Karpas-422 (cell line): Measurements from ENCODE around the gene LRIG2. TPM values are rescaled to one million over a fixed set of nuclear protein-coding genes. Genes with fewer than 3 reads are reported as not detected.
A peak's percentile ranks its signal among the peaks of the same experiment; 100 is the strongest.
"Not testable (repeated sequence)": the region's sequence is repeated elsewhere in the genome, so short reads cannot be mapped to it uniquely, and the experiment has no call there.

Experiments used
- DNase-seq: peaks from one replicate; pipeline ENCODE4 v3.0.0-alpha.2; 2015
- H2AFZ ChIP-seq: fragments of 200-600 bp; sonication (generic); 2 replicates; pipeline ENCODE4 v1.6.1; 2014; ENCODE audit warnings: antibody characterized with exemption, low read length, mixed read lengths
- H3K27ac ChIP-seq: fragments of 200-600 bp; sonication (generic); 2 replicates; pipeline ENCODE4 v1.5.1; 2014; ENCODE audit warnings: mild to moderate bottlenecking, low read length, moderate library complexity
- H3K27me3 ChIP-seq: fragments of 200-600 bp; sonication (generic); 2 replicates; pipeline ENCODE4 v1.6.1; 2014; ENCODE audit warnings: low read length, mixed read lengths
- H3K36me3 ChIP-seq: fragments of 200-600 bp; sonication (generic); 2 replicates; pipeline ENCODE4 v1.6.1; 2014; ENCODE audit warnings: low read length, mixed read lengths; ENCODE audit not compliant: insufficient read depth
- H3K4me1 ChIP-seq: fragments of 200-600 bp; sonication (generic); 2 replicates; pipeline ENCODE4 v1.6.1; 2014; ENCODE audit warnings: mild to moderate bottlenecking, low read length, mixed read lengths
- H3K4me2 ChIP-seq: fragments of 200-600 bp; sonication (generic); 2 replicates; pipeline ENCODE4 v1.6.1; 2014; ENCODE audit warnings: low read length, low read depth, mild to moderate bottlenecking; ENCODE audit not compliant: poor library complexity, severe bottlenecking
- H3K4me3 ChIP-seq: fragments of 200-600 bp; sonication (generic); 2 replicates; pipeline ENCODE4 v1.5.1; 2014; ENCODE audit warnings: mild to moderate bottlenecking, antibody characterized with exemption, low read length, mixed read lengths
- H3K79me2 ChIP-seq: fragments of 200-600 bp; sonication (generic); 2 replicates; pipeline ENCODE4 v1.6.1; 2014; ENCODE audit warnings: mild to moderate bottlenecking, low read length, mixed read lengths
- H3K9ac ChIP-seq: fragments of 200-600 bp; sonication (generic); 2 replicates; pipeline ENCODE4 v1.6.0; 2014; ENCODE audit warnings: low read length
- H3K9me2 ChIP-seq: fragments of 200-600 bp; sonication (generic), shearing (Covaris generic); replicated peaks from 2 replicates; pipeline ENCODE4 v1.6.0; 2014; ENCODE audit warnings: mild to moderate bottlenecking, low read length, moderate library complexity; ENCODE audit not compliant: insufficient read depth
- H3K9me3 ChIP-seq: fragments of 300-700, 200-600 bp; sonication (generic); 2 replicates; pipeline ENCODE4 v1.6.1; 2014; ENCODE audit warnings: low read length, mixed read lengths
- H4K20me1 ChIP-seq: fragments of 200-600 bp; sonication (generic); 2 replicates; pipeline ENCODE4 v1.6.1; 2014; ENCODE audit warnings: mild to moderate bottlenecking, antibody characterized with exemption, low read length, low read depth; ENCODE audit not compliant: insufficient read depth
- total RNA-seq: library from RNA; depleted of rRNA; stranded (reverse); fragments of >200 nt; shearing (Covaris generic); gene quantifications from 2 replicates; pipeline ENCODE4 v1.2.3, GENCODE V29; 2014; ENCODE audit warnings: low replicate concordance; rRNA removed

The LRIG2 gene
- total RNA-seq, result 8.5 and 23.2 TPM in 2 replicates

GRCh38 chr1:113072757-113073478 is at the start of gene LRIG2:
Gene LRIG2, plus strand, starts transcription at chr1:113073198. Its CDS starts 209 bp downstream, at chr1:113073407.
- H2AFZ ChIP-seq, result peak within 1 kb of the TSS; percentile 91
- H3K27me3 ChIP-seq, result no peaks in the 10 kb centered on the region
- peak within 1 kb of the TSS; percentile 59 for H3K27ac ChIP-seq
- H3K9me2 ChIP-seq, result no peaks in the 10 kb centered on the region
- H3K36me3 ChIP-seq, result peaks cover 14% of the 10 kb centered on the region; the same call in 1 of the 2 replicates
- no peaks in the 10 kb centered on the region for H3K9me3 ChIP-seq
- peak within 1 kb of the TSS; percentile 90 for H3K4me2 ChIP-seq
- peak within 1 kb of the TSS; percentile 86 for H3K9ac ChIP-seq
- H4K20me1 ChIP-seq, result peaks cover 7% of the 10 kb centered on the region; the same call in 1 of the 2 replicates
- peaks cover 43% of the 10 kb centered on the region for H3K79me2 ChIP-seq
- H3K4me3 ChIP-seq, result peak within 1 kb of the TSS; percentile 87
- DNase-seq, result peak; percentile 99
- peaks cover 21% of the 10 kb centered on the region for H3K4me1 ChIP-seq

GRCh38 chr1:113023316-113023715 is 49.7 kb upstream of the LRIG2 start:
- H2AFZ ChIP-seq, H3K4me1 ChIP-seq, H3K79me2 ChIP-seq, H3K27me3 ChIP-seq, H3K4me3 ChIP-seq, H3K9me2 ChIP-seq, H4K20me1 ChIP-seq, H3K4me2 ChIP-seq, H3K36me3 ChIP-seq, H3K9me3 ChIP-seq, H3K27ac ChIP-seq, H3K9ac ChIP-seq, DNase-seq: not testable (repeated sequence)

- no peaks in the 10 kb centered on the region for H3K4me1 ChIP-seq
- H3K27me3 ChIP-seq, result no peaks in the 10 kb centered on the region
- H3K36me3 ChIP-seq, result no peaks in the 10 kb centered on the region
- H3K4me3 ChIP-seq, result no peak overlapping the region
- H4K20me1 ChIP-seq, result no peaks in the 10 kb centered on the region
- no peaks in the 10 kb centered on the region for H3K9me3 ChIP-seq
- H3K9me2 ChIP-seq, result no peaks in the 10 kb centered on the region
- H3K4me2 ChIP-seq, result no peak overlapping the region
- H2AFZ ChIP-seq, result no peak overlapping the region
- no peaks in the 10 kb centered on the region for H3K79me2 ChIP-seq
- no peak overlapping the region for H3K9ac ChIP-seq
- no peak for DNase-seq
- no peak overlapping the region for H3K27ac ChIP-seq
Observed at GRCh38 chr1:113027007-113027406, 46.0 kb upstream of the LRIG2 start.

- Histone ChIP-seq H3K4me1 (no peaks in the 10 kb centered on the region), H3K9me3 (no peaks in the 10 kb centered on the region), H3K9me2 (no peaks in the 10 kb centered on the region), H3K36me3 (no peaks in the 10 kb centered on the region), H3K4me3 (no peak overlapping the region), H2AFZ (no peak overlapping the region), H3K27ac (no peak overlapping the region), H3K79me2 (no peaks in the 10 kb centered on the region), H3K27me3 (no peaks in the 10 kb centered on the region), H4K20me1 (no peaks in the 10 kb centered on the region), H3K4me2 (no peak overlapping the region), H3K9ac (no peak overlapping the region)
- DNase-seq, result no peak
Observed at GRCh38 chr1:113027449-113027848, 45.5 kb upstream of the LRIG2 start.

GRCh38 chr1:113029822-113030221 is 43.2 kb upstream of the LRIG2 start:
- Histone ChIP-seq H3K27ac (no peak overlapping the region), H3K79me2 (no peaks in the 10 kb centered on the region), H3K9ac (no peak overlapping the region), H3K4me2 (no peak overlapping the region), H3K4me3 (no peak overlapping the region), H3K4me1 (no peaks in the 10 kb centered on the region), H3K36me3 (no peaks in the 10 kb centered on the region), H4K20me1 (no peaks in the 10 kb centered on the region), H3K9me2 (no peaks in the 10 kb centered on the region), H2AFZ (no peak overlapping the region), H3K9me3 (no peaks in the 10 kb centered on the region), H3K27me3 (no peaks in the 10 kb centered on the region)
- DNase-seq, result no peak

GRCh38 chr1:113031171-113031933 is 41.6 kb upstream of the LRIG2 start:
- Histone ChIP-seq H3K9me2 (no peaks in the 10 kb centered on the region), H3K4me2 (no peak overlapping the region), H3K27me3 (no peaks in the 10 kb centered on the region), H3K79me2 (no peaks in the 10 kb centered on the region), H3K9me3 (no peaks in the 10 kb centered on the region), H2AFZ (no peak overlapping the region), H3K27ac (no peak overlapping the region), H3K9ac (no peak overlapping the region), H4K20me1 (no peaks in the 10 kb centered on the region), H3K36me3 (no peaks in the 10 kb centered on the region), H3K4me3 (no peak overlapping the region), H3K4me1 (no peaks in the 10 kb centered on the region)
- no peak for DNase-seq

GRCh38 chr1:113035086-113035485 is 37.9 kb upstream of the LRIG2 start:
- Histone ChIP-seq H3K9me2 (no peaks in the 10 kb centered on the region), H3K36me3 (no peaks in the 10 kb centered on the region), H3K4me1 (no peaks in the 10 kb centered on the region), H2AFZ (no peak overlapping the region), H3K9me3 (no peaks in the 10 kb centered on the region), H3K4me2 (no peak overlapping the region), H3K9ac (no peak overlapping the region), H4K20me1 (no peaks in the 10 kb centered on the region), H3K79me2 (no peaks in the 10 kb centered on the region), H3K27me3 (no peaks in the 10 kb centered on the region), H3K27ac (no peak overlapping the region), H3K4me3 (no peak overlapping the region)
- no peak for DNase-seq

- H3K27me3 ChIP-seq, result no peaks in the 10 kb centered on the region
- no peaks in the 10 kb centered on the region for H3K79me2 ChIP-seq
- H3K4me1 ChIP-seq, result no peaks in the 10 kb centered on the region
- H3K4me2 ChIP-seq, result no peak overlapping the region
- H3K4me3 ChIP-seq, result no peak overlapping the region
- H2AFZ ChIP-seq, result no peak overlapping the region
- H3K9me3 ChIP-seq, result no peaks in the 10 kb centered on the region
- no peaks in the 10 kb centered on the region for H3K36me3 ChIP-seq
- no peak overlapping the region for H3K27ac ChIP-seq
- no peaks in the 10 kb centered on the region for H3K9me2 ChIP-seq
- DNase-seq, result no peak
- no peaks in the 10 kb centered on the region for H4K20me1 ChIP-seq
- no peak overlapping the region for H3K9ac ChIP-seq
Observed at GRCh38 chr1:113036639-113037321, 36.2 kb upstream of the LRIG2 start.
